ENCODE data around the gene COL23A1. TPM values are rescaled to one million over a fixed set of nuclear protein-coding genes. Genes with fewer than 3 reads are reported as not detected.

The COL23A1 gene
- total and polyA plus RNA-seq, 2 experiments from 2014 or later = 1.1 to 5.1 TPM

DNA sequence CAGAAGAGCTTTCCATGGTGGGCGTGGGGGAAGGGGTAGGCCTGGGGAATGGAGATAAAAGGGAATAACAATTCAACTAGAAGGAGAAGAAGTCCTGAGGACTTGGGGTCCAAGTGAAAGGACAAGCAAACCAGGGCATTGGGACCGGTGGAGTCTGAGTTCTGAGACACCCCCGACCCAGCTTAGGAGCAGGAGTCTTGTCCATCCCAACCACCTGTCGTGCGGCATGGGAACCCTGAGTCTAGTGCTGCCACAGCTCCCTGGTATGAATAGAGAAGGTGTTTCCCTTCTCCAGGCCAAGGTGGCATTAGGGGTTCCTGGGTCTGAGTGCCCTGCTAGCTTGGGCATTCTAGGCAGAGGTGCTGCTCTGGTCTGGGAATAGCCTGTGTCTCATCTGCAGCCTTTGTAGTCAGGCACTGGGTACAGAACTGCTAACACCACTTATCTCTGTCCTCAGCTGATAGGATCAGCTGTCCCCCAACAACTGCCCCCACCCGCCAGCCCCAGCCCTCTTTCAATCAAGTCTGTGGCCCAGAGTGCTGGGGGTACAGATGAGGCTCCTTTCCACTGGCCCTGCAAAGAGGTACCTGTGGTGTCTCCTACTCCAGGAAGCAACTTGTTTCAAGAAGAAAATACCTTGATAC is 375.9 kb downstream of the COL23A1 start:
- peaks cover 26% of the 10 kb centered on the region for H4K20me1 ChIP-seq (ENCODE audit: insufficient read depth, poor library complexity, severe bottlenecking)
- no peaks in the 10 kb centered on the region for H3K27me3 ChIP-seq
- no peak overlapping the region for H3K4me3 ChIP-seq
- no peak overlapping the region for H2AFZ ChIP-seq
- no peaks in the 10 kb centered on the region for H3K36me3 ChIP-seq (replicated peaks; ENCODE audit: insufficient read depth, low read depth)
- no peak for DNase-seq (ENCODE audit: low spot score)
- H3K9me3 ChIP-seq (ENCODE audit: low read depth) = no peaks in the 10 kb centered on the region
- no peaks in the 10 kb centered on the region for H3K79me2 ChIP-seq
- TF ChIP-seq, protein P1, sequence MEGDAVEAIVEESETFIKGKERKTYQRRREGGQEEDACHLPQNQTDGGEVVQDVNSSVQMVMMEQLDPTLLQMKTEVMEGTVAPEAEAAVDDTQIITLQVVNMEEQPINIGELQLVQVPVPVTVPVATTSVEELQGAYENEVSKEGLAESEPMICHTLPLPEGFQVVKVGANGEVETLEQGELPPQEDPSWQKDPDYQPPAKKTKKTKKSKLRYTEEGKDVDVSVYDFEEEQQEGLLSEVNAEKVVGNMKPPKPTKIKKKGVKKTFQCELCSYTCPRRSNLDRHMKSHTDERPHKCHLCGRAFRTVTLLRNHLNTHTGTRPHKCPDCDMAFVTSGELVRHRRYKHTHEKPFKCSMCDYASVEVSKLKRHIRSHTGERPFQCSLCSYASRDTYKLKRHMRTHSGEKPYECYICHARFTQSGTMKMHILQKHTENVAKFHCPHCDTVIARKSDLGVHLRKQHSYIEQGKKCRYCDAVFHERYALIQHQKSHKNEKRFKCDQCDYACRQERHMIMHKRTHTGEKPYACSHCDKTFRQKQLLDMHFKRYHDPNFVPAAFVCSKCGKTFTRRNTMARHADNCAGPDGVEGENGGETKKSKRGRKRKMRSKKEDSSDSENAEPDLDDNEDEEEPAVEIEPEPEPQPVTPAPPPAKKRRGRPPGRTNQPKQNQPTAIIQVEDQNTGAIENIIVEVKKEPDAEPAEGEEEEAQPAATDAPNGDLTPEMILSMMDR (IDR thresholded peaks at IDR 0.05; ENCODE audit: poor library complexity) = no peak
- TF ChIP-seq EZH2 (IDR thresholded peaks at IDR 0.05; ENCODE audit: borderline replicate concordance) (no peak), EZH2phosphoT487 (IDR thresholded peaks at IDR 0.05; ENCODE audit: low read depth, severe bottlenecking, unreplicated experiment) (no peak)
- H3K9me2 ChIP-seq (replicated peaks; ENCODE audit: insufficient read depth) = no peaks in the 10 kb centered on the region
- H3K27ac ChIP-seq = peak overlapping the region; percentile 63
- 97% methylated on average over 6 of the region's 6 CpGs for WGBS (ENCODE audit: low lambda C conversion rate, missing lambda C conversion rate)
- no peak overlapping the region for H3K4me2 ChIP-seq
- peaks cover 18% of the 10 kb centered on the region for H3K4me1 ChIP-seq (ENCODE audit: insufficient read depth)

DNA sequence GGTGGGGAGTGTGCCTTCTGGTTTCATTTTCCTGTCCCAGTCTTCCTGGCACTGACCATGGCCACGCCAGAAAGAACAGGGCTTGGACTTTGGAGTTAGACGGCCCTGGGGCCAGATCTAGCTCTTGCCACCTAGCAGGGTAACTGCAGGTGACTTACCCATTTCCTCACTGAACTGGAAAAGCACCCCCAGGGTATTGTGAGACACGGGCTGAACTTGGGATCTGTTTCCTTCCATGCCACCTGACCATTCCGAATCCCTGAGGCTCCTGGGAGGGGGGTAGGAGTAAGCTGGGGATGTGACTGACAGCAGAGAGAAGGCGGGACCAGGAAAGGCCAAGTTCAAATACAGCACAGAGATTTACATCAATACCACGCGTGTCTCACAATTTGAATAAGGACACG is 376.4 kb downstream of the COL23A1 start:
- no peaks in the 10 kb centered on the region for H3K36me3 ChIP-seq (replicated peaks; ENCODE audit: insufficient read depth, low read depth)
- peak overlapping the region; percentile 63 for H3K27ac ChIP-seq
- peaks cover 5% of the 10 kb centered on the region for H3K79me2 ChIP-seq
- H3K9me3 ChIP-seq (ENCODE audit: low read depth) = no peaks in the 10 kb centered on the region
- H3K4me3 ChIP-seq = no peak overlapping the region
- peaks cover 29% of the 10 kb centered on the region for H4K20me1 ChIP-seq (ENCODE audit: insufficient read depth, poor library complexity, severe bottlenecking)
- H3K27me3 ChIP-seq = no peaks in the 10 kb centered on the region
- H2AFZ ChIP-seq = no peak overlapping the region
- no peaks in the 10 kb centered on the region for H3K9me2 ChIP-seq (replicated peaks; ENCODE audit: insufficient read depth)
- peak overlapping the region; percentile 39 for H3K4me2 ChIP-seq
- DNase-seq (ENCODE audit: low spot score) = peak; percentile 58
- 72% methylated on average over 8 of the region's 8 CpGs for WGBS (ENCODE audit: low lambda C conversion rate, missing lambda C conversion rate)
- no peak for TF ChIP-seq EZH2phosphoT487 (IDR thresholded peaks at IDR 0.05; ENCODE audit: low read depth, severe bottlenecking, unreplicated experiment)
- TF ChIP-seq EZH2 (IDR thresholded peaks at IDR 0.05; ENCODE audit: borderline replicate concordance) = no peak
- TF ChIP-seq, protein P1 (IDR thresholded peaks at IDR 0.05; ENCODE audit: poor library complexity) = no peak
- H3K4me1 ChIP-seq (ENCODE audit: insufficient read depth) = peaks cover 18% of the 10 kb centered on the region

DNA sequence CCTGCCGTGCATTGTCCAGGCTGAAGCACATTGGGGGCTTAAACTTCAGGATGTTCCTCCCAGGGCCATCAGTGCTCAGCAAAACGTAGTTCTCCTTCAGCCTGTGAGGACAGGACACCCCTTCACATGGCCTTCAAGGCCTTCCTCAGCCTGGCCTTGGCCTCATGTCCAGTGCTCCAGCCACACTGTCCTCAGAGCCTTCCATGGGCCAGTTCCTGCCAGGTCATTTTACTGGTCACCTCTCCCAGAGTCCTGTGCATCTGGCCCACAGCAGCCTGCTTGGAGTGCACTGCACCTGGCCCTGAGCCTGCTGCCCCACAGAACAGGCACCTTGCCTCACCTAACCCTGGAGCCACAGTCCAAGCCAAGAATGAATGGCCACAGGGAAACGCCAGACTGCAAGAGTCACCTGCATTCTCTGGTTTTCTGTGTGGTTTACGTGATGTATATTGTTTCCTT is 377.2 kb downstream of the COL23A1 start:
- peaks cover 12% of the 10 kb centered on the region for H3K79me2 ChIP-seq
- TF ChIP-seq EZH2 (IDR thresholded peaks at IDR 0.05; ENCODE audit: borderline replicate concordance) (no peak), EZH2phosphoT487 (IDR thresholded peaks at IDR 0.05; ENCODE audit: low read depth, severe bottlenecking, unreplicated experiment) (no peak)
- TF ChIP-seq, protein P1 (IDR thresholded peaks at IDR 0.05; ENCODE audit: poor library complexity) = no peak
- H3K9me2 ChIP-seq (replicated peaks; ENCODE audit: insufficient read depth) = no peaks in the 10 kb centered on the region
- DNase-seq (ENCODE audit: low spot score) = no peak
- H2AFZ ChIP-seq = no peak overlapping the region
- H3K27ac ChIP-seq = peak overlapping the region; percentile 63
- 64% methylated on average over 4 of the region's 4 CpGs for WGBS (ENCODE audit: low lambda C conversion rate, missing lambda C conversion rate)
- H3K4me3 ChIP-seq = no peak overlapping the region
- peaks cover 19% of the 10 kb centered on the region for H3K4me1 ChIP-seq (ENCODE audit: insufficient read depth)
- no peak overlapping the region for H3K4me2 ChIP-seq
- H4K20me1 ChIP-seq (ENCODE audit: insufficient read depth, poor library complexity, severe bottlenecking) = peaks cover 33% of the 10 kb centered on the region
- H3K27me3 ChIP-seq = no peaks in the 10 kb centered on the region
- H3K9me3 ChIP-seq (ENCODE audit: low read depth) = no peaks in the 10 kb centered on the region
- H3K36me3 ChIP-seq (replicated peaks; ENCODE audit: insufficient read depth, low read depth) = no peaks in the 10 kb centered on the region

Measured in hepatocyte (in vitro differentiated cells).